ENCODE results near the gene RGPD5.
"Not testable (repeated sequence)": the region's sequence is repeated elsewhere in the genome, so short reads cannot be mapped to it uniquely, and the experiment has no call there.

The RGPD5 gene

GRCh38 chr2:109893736-109894135 lies 99.6 kb downstream of the RGPD5 start:
- not testable (repeated sequence) for DNase-seq (ENCODE audit: low read depth)

DNA sequence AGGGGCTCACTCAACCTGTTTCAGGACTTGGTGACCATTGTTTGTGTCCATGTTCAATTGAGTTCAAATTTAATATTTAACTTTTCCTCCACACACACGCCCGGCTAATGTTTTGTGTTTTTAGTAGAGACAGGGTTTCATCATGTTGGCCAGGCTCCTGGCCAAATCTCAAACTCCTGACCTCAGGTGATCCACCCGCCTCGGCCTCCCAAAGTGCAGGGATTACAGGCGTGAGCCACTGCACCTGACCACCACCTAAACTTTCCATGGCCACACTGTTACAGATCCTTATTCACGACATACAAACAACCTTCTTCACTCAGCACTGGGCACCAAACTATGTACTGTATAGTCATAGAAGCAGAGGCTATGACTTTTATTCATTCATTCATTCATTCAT lies 100.0 kb downstream of the RGPD5 start:
- DNase-seq (ENCODE audit: low read depth), result not testable (repeated sequence)

DNA sequence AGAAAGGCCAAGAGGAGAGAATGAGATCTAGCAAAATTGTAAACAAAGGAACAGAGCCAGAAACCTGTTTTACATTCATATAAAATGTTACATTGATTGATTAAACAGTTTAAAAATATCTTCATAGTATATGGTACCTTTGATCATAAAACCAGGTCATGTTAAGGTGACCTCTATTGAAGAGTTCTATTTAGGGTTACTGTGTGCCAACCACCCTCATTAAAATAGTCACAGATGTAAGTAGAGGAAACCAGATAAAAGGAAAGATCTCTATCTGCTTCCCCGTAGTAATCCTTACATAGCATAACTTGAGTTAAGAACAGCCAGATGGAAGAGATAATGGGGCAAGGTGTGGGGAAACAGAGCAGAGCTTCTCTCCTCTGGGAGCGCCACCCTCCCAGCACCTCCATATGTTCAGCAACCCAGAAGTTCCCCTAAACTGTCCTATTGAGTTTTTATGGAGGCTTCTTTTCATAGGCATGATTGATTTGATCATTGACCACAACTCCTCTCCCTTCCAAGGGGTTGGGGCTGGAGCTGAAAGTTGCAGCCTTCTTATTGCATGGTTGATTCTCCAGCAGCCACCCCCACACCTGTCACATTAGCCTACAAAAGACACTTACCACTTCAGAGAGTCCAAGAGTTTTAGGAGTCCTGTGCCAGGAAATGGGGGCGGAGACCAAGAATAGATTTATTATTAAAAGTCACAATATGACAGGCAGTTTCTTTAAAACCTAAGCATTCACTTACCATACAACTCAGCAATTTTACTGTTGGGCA lies 101.2 kb downstream of the RGPD5 start:
- not testable (repeated sequence) for DNase-seq (ENCODE audit: low read depth)

GRCh38 chr2:109896212-109896611 lies 102.1 kb downstream of the RGPD5 start:
- not testable (repeated sequence) for DNase-seq (ENCODE audit: low read depth)

- DNase-seq (ENCODE audit: low read depth), result not testable (repeated sequence)
These were observed 103.8 kb downstream of the RGPD5 start for GRCh38 chr2:109897769-109898461.

DNA sequence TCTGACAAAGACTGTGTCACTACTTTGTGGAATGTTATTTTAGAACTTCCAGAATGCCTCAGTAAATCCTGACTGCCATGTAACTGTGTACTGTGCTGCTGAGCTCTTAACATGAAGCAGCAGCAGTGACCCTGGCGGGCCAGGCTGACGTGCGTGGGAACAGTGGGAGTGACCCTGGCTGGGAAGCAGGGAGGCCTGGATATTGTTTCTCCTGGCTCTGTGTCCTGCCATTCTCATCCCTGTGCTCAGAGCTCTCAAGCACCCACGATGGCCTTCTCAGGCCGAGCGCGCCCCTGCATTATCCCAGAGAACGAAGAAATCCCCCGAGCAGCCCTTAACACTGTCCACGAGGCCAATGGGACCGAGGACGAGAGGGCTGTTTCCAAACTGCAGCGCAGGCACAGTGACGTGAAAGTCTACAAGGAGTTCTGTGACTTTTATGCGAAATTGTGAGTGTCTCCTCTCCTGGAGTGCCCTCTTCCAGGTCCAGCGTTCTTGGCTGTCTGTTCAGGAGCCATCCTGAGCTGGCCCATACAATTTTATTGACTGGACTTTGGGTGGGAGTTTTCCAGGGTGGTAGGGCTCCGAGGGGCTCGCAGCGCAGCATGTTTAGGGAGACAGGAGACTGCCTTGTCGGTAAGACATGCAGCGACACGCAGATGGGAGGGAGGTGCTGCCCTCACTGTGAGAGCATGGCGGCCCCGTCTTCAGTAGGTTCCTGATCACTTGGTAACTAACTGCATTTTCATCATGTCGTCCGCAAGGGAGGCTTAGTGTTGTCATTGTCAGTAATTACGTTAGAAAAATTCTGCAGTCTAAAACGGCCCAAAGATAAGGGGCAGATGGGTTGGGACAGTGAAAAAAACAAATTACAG lies 104.6 kb downstream of the RGPD5 start, which contains the start of gene LIMS3:
LIMS3 (plus strand) TSS at position 227 of the 875 bp plus-strand sequence; CDS start at position 268, 41 bp downstream.
- DNase-seq (ENCODE audit: low read depth), result not testable (repeated sequence)

GRCh38 chr2:109905796-109906195 lies 111.7 kb downstream of the RGPD5 start:
- not testable (repeated sequence) for DNase-seq (ENCODE audit: low read depth)

Measured in fibroblast of gingiva (primary cell).